Measurements from ENCODE around the gene LARP6.

DNA sequence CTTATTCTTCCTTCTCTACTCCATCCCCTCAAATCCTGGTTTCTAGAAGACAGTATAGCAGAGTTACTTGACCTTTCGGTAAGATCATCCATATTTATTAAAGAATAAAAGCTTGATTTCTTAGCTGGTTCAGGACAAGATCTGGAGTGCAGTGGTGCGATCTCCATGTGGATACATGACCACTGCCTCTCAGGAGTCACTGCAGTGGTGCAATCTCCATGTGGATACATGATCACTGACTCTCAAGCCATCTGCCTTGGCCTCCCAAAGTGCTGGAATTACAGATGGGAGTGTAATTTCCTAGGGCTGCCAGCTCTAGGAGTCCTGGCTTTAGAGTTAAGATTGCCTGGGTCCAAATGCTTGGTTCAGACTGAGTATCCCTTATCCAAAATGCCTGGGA is 16.5 kb downstream of the LARP6 start:
- no peak for TF ChIP-seq POLR2AphosphoS5 (IDR thresholded peaks at IDR 0.05)
- TF ChIP-seq POLR2A (IDR thresholded peaks at IDR 0.05): no peak
- no peak for TF ChIP-seq CTCF (IDR thresholded peaks at IDR 0.05 in 8 of 11, conservative IDR thresholded peaks at IDR 0.05 in 3 of 11)

Data from spleen (tissue), 7 donors.